Activated T-helper 1 cell treated with Interleukin-2 at 50 U/mL for 16 hours (primary cell): Measurements from ENCODE around the gene OR5AS1.
"Not testable (repeated sequence)": the region's sequence is repeated elsewhere in the genome, so short reads cannot be mapped to it uniquely, and the experiment has no call there.

Experiments used
- DNase-seq: peaks from one replicate; pipeline ENCODE4 v3.0.0-alpha.2; 2020; ENCODE audit warnings: low read depth

OR5AS1 gene

DNA sequence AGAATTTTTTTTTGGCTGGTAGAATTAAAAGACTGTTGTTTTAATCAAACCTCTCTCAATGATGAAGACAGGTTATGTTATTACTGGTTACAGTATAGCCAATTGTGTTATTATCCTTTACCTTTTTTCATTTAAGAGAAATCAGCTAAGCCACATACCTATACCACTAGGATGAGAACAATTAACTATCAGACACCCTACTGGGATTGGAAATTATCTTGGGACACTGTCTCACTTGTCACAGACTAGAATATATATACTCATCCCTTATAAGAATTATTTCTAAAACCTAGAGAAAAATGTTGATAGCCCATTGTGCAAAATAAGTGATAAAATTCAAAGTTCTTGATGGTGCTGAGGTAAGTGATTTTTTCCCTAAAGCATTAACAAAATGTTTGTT lies at the start of gene OR5AS1:
OR5AS1 (plus strand) TSS at position 301 of the 400 bp plus-strand sequence. CDS start 2,765 bp downstream, outside the sequence.
- DNase-seq, result no peak

DNA sequence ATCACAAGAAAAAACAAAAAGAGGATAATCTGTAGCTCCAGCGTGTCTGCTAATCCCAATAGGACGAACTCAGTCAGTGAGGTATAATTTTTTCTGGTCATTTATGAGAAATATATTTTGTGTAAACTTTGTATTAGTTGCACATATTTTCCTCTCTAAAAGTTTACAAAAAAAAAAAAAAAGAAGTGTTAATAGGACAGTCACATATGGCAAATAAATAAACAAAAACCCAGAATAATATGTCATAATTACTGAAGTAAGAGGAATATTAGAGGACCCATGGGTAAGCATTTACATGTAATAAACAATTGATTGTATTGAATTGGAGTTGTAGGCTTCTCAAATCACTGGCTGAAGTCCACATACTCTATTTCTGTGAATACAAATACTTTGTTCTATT lies 32.9 kb upstream of the OR5AS1 start, which contains the start of gene OR5F1:
OR5F1 (minus strand) TSS at position 101 of the 400 bp plus-strand sequence; CDS start at position 101, 0 bp downstream.
- DNase-seq, result no peak

DNA sequence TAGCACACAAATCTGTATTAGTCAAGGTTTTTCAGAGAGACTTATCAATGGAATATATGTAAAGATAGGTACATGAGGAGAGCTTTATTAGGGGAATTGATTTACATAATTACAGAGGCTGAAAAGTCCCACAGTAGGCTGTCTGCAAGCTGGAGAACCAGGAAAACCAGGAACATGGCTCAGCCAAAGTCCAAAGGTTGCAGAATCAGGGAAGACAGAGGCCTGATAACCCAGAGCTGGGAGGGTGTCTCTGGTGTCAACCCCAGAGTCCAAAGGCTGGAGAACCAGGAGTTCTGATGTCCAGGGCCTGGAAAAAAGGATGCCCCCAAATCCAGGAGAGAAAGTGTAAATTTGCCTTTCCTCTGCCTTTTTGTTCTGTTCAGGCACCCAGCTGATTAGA lies 16.7 kb upstream of the OR5AS1 start:
- DNase-seq, result no peak

DNA sequence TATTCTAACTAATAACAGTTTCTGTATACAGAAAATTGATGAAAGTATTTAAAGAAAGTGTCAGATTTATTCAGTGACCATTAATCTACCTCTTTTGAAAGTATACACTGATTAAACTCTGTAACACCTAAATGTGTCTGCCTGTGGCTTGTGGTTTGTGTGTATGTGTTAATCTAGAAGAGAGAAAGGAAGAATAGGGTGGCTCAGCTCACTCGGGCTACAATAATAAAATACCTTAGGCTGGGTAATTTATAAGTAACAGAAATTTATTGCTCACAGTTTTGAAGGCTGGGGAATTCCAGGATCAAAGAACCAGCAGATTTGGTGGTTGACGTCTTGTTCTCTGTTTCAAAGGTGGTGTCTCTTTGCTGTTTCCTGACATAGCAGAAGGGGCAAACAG lies 13.6 kb upstream of the OR5AS1 start:
- DNase-seq, result no peak

DNA sequence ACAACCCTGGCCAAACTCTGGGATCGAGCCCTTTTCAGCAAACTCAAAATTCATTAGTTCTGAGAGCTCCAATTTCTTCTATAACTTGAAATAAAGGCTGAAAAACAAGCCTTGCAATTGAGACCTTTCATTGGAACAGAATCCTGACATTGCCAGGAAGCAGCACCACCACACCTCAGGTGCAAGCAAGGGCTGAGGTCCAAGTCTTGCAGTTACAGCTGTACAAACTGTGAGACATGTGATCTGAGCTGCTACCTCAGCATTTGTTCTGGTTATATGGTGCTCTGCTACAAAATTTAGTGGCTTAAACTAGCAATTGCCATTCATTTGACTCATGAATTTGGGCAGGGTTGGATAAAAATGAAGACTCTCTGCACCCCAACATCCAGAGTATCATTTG lies 18.1 kb downstream of the OR5AS1 start:
- no peak for DNase-seq

DNA sequence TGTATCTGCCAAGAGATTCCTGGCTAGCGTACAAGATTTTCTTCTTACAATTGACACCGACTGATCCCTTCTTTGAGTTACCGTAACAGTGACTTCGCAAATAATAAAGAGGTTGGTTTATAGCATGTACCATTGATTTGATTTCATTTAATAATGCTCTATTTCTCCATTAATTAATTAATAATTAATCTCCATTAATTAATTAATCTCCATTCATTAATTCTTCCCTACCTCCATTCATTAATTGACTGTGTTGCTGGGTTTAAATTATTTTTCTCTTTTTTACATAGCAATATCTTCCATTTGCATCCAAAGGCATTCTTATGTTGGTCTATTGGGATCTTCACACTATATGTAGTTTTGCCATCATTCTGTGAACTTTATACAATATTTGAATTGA lies 21.0 kb downstream of the OR5AS1 start:
- no peak for DNase-seq

DNA sequence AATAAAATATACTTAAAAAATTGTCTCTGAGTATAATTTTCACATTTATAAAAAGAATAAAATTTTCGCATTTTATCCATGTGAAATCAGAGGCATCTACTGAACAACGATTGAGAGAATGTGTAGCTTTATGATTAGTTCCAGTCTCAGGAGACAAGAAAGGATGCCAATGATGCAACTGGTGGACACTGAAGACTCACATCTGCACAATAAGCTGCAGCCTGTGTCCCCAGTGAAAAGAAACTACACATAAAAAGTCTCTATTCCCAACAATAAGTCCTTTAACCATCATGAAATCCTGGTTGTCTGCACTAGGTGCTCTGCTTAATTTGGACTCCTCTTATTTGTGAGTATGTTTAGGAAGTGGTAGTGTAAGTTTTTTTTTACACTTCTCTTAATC lies 22.0 kb downstream of the OR5AS1 start:
- DNase-seq, result no peak

DNA sequence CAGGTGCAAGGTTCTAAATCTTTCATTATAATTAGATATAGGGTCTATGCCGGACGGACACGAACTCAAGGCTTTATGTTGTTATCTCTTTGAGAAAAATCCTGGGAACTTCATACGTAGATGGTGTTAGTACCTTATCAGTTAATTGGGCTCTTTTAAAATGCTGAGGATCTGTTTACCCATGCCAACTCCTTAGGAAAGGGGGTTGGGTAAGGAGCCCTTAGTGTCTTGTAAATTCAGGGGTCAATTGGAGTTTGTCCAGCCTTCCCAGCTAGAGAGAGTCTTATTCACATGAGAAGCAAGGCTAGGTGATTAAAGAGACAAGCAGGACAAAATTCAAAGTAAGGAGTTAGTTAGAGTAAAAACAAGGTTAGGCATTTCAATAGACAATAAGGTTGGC lies 28.9 kb downstream of the OR5AS1 start:
- DNase-seq, result not testable (repeated sequence)

DNA sequence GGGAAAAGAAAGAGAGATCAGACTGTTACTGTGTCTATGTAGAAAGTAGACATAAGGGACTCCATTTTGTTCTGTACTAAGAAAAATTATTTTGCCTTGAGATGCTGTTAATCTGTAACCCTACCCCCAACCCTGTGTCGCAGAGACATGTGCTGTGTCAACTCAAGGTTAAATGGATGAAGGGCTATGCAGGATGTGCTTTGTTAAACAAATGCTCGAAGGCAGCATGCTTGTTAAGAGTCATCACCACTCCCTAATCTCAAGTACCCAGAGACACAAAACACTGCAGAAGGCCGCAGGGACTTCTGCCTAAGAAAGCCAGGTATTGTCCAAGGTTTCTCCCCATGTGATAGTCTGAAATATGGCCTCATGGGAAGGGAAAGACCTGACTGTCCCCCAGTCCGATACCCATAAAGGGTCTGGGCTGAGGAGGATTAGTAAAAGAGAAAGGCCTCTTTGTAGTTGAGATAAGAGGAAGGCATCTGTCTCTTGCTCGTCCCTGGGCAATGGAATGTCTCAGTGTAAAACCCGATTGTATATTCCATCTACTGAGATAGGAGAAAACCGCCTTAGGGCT lies 30.3 kb downstream of the OR5AS1 start:
- DNase-seq, result not testable (repeated sequence)

DNA sequence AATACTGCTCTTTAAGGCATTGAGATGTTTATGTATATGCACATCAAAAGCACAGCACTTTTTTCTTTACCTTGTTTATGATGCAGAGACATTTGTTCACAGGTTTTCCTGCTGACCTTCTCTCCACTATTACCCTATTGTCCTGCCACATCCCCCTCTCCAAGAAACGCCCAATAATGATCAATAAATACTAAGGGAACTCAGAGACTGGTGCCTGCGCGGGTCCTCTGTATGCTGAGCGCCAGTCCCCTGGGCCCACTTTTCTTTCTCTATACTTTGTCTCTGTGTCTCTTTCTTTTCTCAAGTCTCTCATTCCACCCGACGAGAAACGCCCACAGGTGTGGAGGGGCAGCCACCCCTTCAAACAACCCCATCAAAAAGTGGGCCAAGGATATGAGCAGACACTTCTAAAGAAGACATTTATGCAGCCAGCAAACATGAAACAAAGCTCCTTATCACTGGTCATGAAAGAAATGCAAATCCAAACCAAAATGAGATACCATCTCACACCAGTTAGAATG lies 30.9 kb downstream of the OR5AS1 start:
- not testable (repeated sequence) for DNase-seq

DNA sequence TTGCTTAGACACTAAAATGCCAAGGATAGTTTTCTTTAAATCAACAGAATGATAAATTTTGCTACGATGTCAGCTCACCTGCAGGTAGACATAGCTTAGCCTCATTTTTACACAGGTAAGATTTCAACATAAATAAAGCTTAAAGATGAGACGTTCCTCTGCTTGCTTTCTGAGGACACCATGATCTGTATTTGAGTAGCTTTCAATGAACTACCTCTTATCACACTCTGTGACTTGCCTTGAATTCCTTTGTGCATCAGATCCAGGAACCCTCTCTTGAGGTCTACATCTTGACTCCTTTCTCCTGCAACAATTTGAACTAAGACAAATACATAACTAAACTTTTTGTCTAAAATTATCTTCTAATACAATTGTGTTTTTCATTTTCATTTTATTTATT lies 39.5 kb downstream of the OR5AS1 start:
- no peak for DNase-seq
